ENCODE data around the gene FZD4. TPM values are rescaled to one million over a fixed set of nuclear protein-coding genes. Genes with fewer than 3 reads are reported as not detected.

FZD4 gene
- 138 and 157 TPM in 2 replicates for total RNA-seq

DNA sequence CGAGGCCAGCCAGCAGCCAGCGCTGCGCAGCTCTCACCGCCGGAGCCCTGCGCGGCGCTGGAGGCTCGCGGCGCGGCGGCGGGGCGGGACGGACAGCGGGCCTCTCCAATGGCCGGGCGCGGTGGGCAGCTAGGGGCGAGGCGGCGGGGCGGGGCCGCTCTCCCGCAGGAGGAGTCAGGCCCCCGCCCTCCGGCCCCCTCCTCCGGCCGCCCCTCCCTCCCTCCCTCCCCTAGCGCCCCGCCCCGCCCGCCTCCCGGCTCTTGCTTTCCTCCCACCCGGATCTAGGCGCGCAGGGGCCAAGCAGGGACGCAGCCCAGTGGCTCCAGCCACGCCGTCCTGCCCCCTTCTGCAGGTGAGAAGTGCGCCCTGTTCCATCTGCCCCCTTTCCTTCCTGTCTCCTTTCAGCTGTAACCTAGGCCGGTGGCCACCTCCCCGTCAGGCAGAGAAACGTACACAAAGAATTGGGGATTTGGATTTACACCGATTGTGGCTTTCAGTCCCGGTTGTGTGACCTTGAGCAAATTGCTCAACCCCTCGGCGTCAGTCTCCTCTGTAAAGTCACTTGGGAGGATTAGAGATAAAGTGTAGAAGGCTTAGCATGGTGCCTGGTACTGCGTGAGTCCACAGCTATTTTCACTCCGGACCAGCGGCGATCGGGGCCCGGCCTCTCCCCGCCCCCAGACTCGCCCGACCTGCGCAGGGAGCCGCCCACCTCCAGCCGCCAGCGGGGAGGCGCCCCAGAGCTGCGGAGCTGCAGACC is at the start of gene FZD4:
TSS of gene FZD4 (minus strand) at position 35 of the 760 bp plus-strand sequence. CDS start 310 bp downstream, outside the sequence.

Other genes with a start within 250 kb of the FZD4 start
- gene PRSS23, start 154.9 kb downstream of the FZD4 start, total RNA-seq = 358 and 490 TPM in 2 replicates
- gene TMEM135, start 82.5 kb upstream of the FZD4 start, total RNA-seq = 22.4 and 27.5 TPM in 2 replicates

Data from epithelial cell of umbilical artery (primary cell).